ENCODE results near the gene TIGD1. TPM values are rescaled to one million over a fixed set of nuclear protein-coding genes. Genes with fewer than 3 reads are reported as not detected.
A peak's percentile ranks its signal among the peaks of the same experiment; 100 is the strongest.
"Not testable (repeated sequence)": the region's sequence is repeated elsewhere in the genome, so short reads cannot be mapped to it uniquely, and the experiment has no call there.

Gene TIGD1
- polyA plus RNA-seq, 3 donors = 1.6 to 4.1 (median 2.1) TPM

- intact Hi-C loops (cut with micrococcal nuclease) = no loop called here
- H3K4me3 ChIP-seq (replicated peaks in 1 of 3; ENCODE audit: low read depth in 2 of 3, low read length in 3 of 3) = no peak overlapping the region
- Mint-ChIP-seq H3K4me3 (no peak overlapping the region), H3K4me1 (peaks cover 2% of the 10 kb centered on the region), H3K27ac (no peak overlapping the region), H3K36me3 (peaks cover 82 to 98% of the 10 kb centered on the region in 2 donors), H3K9me3 (peaks cover 0 to 1% (median 0%) of the 10 kb centered on the region in 7 donors), H3K27me3 (ENCODE audit: low read depth in 3 of 3) (no peaks in the 10 kb centered on the region)
- no peak overlapping the region for H3K4me2 ChIP-seq (replicated peaks; ENCODE audit: extremely low read depth, low read length, poor library complexity, severe bottlenecking)
- no peak for DNase-seq
- no peaks in the 10 kb centered on the region for H3K27me3 ChIP-seq (ENCODE audit: control insufficient read depth in 2 of 2, insufficient read depth in 2 of 2, low read length in 2 of 2)
- no peak for TF ChIP-seq CTCF (IDR thresholded peaks at IDR 0.05)
- no peaks in the 10 kb centered on the region for H3K79me2 ChIP-seq (ENCODE audit: insufficient read depth, low read length)
- H3K36me3 ChIP-seq (replicated peaks in 1 of 2; ENCODE audit: control insufficient read depth in 1 of 2, insufficient read depth in 2 of 2, low read length in 2 of 2) = peaks cover 76 to 99% of the 10 kb centered on the region in 2 donors
- H3K27ac ChIP-seq (ENCODE audit: low read depth in 1 of 2, low read length in 2 of 2) = no peak overlapping the region
- H2AFZ ChIP-seq (ENCODE audit: insufficient read depth, low read depth, low read length, poor library complexity, severe bottlenecking) = no peak overlapping the region
- H3K9ac ChIP-seq (ENCODE audit: insufficient read depth, low read length, poor library complexity, severe bottlenecking) = no peak overlapping the region
- no peaks in the 10 kb centered on the region for H3K4me1 ChIP-seq (ENCODE audit: control insufficient read depth in 1 of 2, insufficient read depth in 2 of 2, low read length in 2 of 2)
- peaks cover 39% of the 10 kb centered on the region for H4K20me1 ChIP-seq (ENCODE audit: insufficient read depth, low read length)
- no peaks in the 10 kb centered on the region for H3K9me3 ChIP-seq (replicated peaks in 1 of 2; ENCODE audit: control insufficient read depth in 1 of 2, insufficient read depth in 1 of 2, low read length in 2 of 2)
These were observed 22.7 kb upstream of the TIGD1 start for GRCh38 chr2:232573042-232573441.

DNA sequence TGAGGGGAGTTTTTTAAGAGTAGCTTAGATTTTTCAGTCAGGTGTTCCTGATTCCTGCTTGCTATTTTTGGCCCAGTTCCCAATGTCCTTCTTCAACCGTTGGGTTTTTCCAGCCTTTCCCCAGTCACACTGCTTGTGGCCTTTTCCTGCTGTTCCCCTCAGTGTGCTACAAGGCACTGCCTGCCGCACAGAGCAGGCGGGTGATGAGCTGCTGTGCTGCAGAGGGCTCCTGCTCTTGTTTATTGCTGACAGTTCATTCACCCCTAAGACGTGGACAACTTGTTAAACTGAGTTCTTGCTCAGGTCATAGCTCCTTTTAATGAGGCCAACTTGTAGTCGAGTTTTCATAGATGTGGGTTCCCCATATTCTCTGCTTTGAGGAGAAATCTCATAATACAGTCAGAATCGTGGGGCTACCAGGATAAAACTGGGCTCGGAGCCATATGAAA is 20.7 kb upstream of the TIGD1 start:
- no peak overlapping the region for H3K9ac ChIP-seq (ENCODE audit: insufficient read depth, low read length, poor library complexity, severe bottlenecking)
- no peaks in the 10 kb centered on the region for H3K4me1 ChIP-seq (ENCODE audit: control insufficient read depth in 1 of 2, insufficient read depth in 2 of 2, low read length in 2 of 2)
- H3K4me2 ChIP-seq (replicated peaks; ENCODE audit: extremely low read depth, low read length, poor library complexity, severe bottlenecking) = no peak overlapping the region
- Mint-ChIP-seq H3K27me3 (ENCODE audit: low read depth in 3 of 3) (no peaks in the 10 kb centered on the region), H3K9me3 (peaks cover 0 to 1% (median 0%) of the 10 kb centered on the region in 7 donors), H3K36me3 (peaks cover 88 to 98% of the 10 kb centered on the region in 2 donors), H3K27ac (peak overlapping the region in 1 of 7 donors; percentile 6), H3K4me1 (peaks cover 4% of the 10 kb centered on the region), H3K4me3 (no peak overlapping the region)
- no peak overlapping the region for H2AFZ ChIP-seq (ENCODE audit: insufficient read depth, low read depth, low read length, poor library complexity, severe bottlenecking)
- peaks cover 85 to 99% of the 10 kb centered on the region in 2 donors for H3K36me3 ChIP-seq (replicated peaks in 1 of 2; ENCODE audit: control insufficient read depth in 1 of 2, insufficient read depth in 2 of 2, low read length in 2 of 2)
- no peak for TF ChIP-seq CTCF (IDR thresholded peaks at IDR 0.05)
- no peaks in the 10 kb centered on the region for H3K27me3 ChIP-seq (ENCODE audit: control insufficient read depth in 2 of 2, insufficient read depth in 2 of 2, low read length in 2 of 2)
- H3K79me2 ChIP-seq (ENCODE audit: insufficient read depth, low read length) = no peaks in the 10 kb centered on the region
- peaks cover 51% of the 10 kb centered on the region for H4K20me1 ChIP-seq (ENCODE audit: insufficient read depth, low read length)
- no peak overlapping the region for H3K27ac ChIP-seq (ENCODE audit: low read depth in 1 of 2, low read length in 2 of 2)
- no peaks in the 10 kb centered on the region for H3K9me3 ChIP-seq (replicated peaks in 1 of 2; ENCODE audit: control insufficient read depth in 1 of 2, insufficient read depth in 1 of 2, low read length in 2 of 2)
- WGBS (ENCODE audit: insufficient coverage) = 99% methylated on average over 6 of the region's 7 CpGs
- DNase-seq = no peak
- H3K4me3 ChIP-seq (replicated peaks in 1 of 3; ENCODE audit: low read depth in 2 of 3, low read length in 3 of 3) = no peak overlapping the region
- intact Hi-C loops (cut with micrococcal nuclease) = no loop called here

- peaks cover 90 to 100% of the 10 kb centered on the region in 2 donors for H3K36me3 ChIP-seq (replicated peaks in 1 of 2; ENCODE audit: control insufficient read depth in 1 of 2, insufficient read depth in 2 of 2, low read length in 2 of 2)
- H3K36me3 Mint-ChIP-seq = peaks cover 93 to 99% of the 10 kb centered on the region in 2 donors
- not testable (repeated sequence) for H2AFZ ChIP-seq (ENCODE audit: insufficient read depth, low read depth, low read length, poor library complexity, severe bottlenecking)
These were observed 20.1 kb upstream of the TIGD1 start for GRCh38 chr2:232570481-232570880.

More at GRCh38 chr2:232570481-232570880, 20.1 kb upstream of the TIGD1 start:
- WGBS (ENCODE audit: insufficient coverage) = 96% methylated on average over 3 of the region's 6 CpGs
- DNase-seq; H3K9me3 Mint-ChIP-seq; H3K27ac ChIP-seq (ENCODE audit: low read depth in 1 of 2, low read length in 2 of 2); H3K79me2 ChIP-seq (ENCODE audit: insufficient read depth, low read length); H3K4me2 ChIP-seq (replicated peaks; ENCODE audit: extremely low read depth, low read length, poor library complexity, severe bottlenecking); H3K9ac ChIP-seq (ENCODE audit: insufficient read depth, low read length, poor library complexity, severe bottlenecking); H3K4me3 Mint-ChIP-seq; intact Hi-C loops (cut with micrococcal nuclease); H3K27me3 Mint-ChIP-seq (ENCODE audit: low read depth in 3 of 3); H3K27me3 ChIP-seq (ENCODE audit: control insufficient read depth in 2 of 2, insufficient read depth in 2 of 2, low read length in 2 of 2); H3K4me3 ChIP-seq (replicated peaks in 1 of 3; ENCODE audit: low read depth in 2 of 3, low read length in 3 of 3); H3K4me1 ChIP-seq (ENCODE audit: control insufficient read depth in 1 of 2, insufficient read depth in 2 of 2, low read length in 2 of 2); H3K27ac Mint-ChIP-seq; H3K4me1 Mint-ChIP-seq; H3K9me3 ChIP-seq (replicated peaks in 1 of 2; ENCODE audit: control insufficient read depth in 1 of 2, insufficient read depth in 1 of 2, low read length in 2 of 2): not testable (repeated sequence)
- peaks cover 54% of the 10 kb centered on the region for H4K20me1 ChIP-seq (ENCODE audit: insufficient read depth, low read length)
